Bronchial epithelial cell (primary cell): ENCODE measurements around the gene PTPRH. TPM values are rescaled to one million over a fixed set of nuclear protein-coding genes. Genes with fewer than 3 reads are reported as not detected.

Experiments
- DNase-seq: peaks from one replicate; pipeline ENCODE4 v3.0.0-alpha.2; 2010; ENCODE audit warnings: low read depth
- FAIRE-seq: peaks from 2 replicates; lab custom pipeline; 2011; peaks lifted over from hg19 to GRCh38; lab: Jason Lieb, UNC
- H3K27me3 ChIP-seq: 2 replicates; pipeline ENCODE4 v1.5.1; 2011; ENCODE audit warnings: low read length; ENCODE audit not compliant: control insufficient read depth, insufficient read depth
- H3K36me3 ChIP-seq: 2 replicates; pipeline ENCODE4 v1.5.1; 2011; ENCODE audit warnings: low read length; ENCODE audit not compliant: control insufficient read depth, insufficient read depth
- H3K4me3 ChIP-seq: 2 replicates; pipeline ENCODE4 v1.5.1; 2011; ENCODE audit warnings: mild to moderate bottlenecking, low read depth, low read length, control low read depth
- total RNA-seq: library from RNA; depleted of rRNA; stranded (reverse); fragments of >200 nt; gene quantifications from 2 replicates; pipeline ENCODE4 v1.2.1, GENCODE V29; 2014
- TF ChIP-seq, protein P1 (sequence below): IDR thresholded peaks from 2 replicates; pipeline ENCODE4 v1.5.1; 2011; ENCODE audit warnings: mild to moderate bottlenecking, moderate library complexity, low read length, control low read depth, inconsistent platforms; ENCODE audit not compliant: insufficient read depth, severe bottlenecking

Gene PTPRH
- total RNA-seq, 1 donor from 2014 or later, result 3.9 TPM

DNA sequence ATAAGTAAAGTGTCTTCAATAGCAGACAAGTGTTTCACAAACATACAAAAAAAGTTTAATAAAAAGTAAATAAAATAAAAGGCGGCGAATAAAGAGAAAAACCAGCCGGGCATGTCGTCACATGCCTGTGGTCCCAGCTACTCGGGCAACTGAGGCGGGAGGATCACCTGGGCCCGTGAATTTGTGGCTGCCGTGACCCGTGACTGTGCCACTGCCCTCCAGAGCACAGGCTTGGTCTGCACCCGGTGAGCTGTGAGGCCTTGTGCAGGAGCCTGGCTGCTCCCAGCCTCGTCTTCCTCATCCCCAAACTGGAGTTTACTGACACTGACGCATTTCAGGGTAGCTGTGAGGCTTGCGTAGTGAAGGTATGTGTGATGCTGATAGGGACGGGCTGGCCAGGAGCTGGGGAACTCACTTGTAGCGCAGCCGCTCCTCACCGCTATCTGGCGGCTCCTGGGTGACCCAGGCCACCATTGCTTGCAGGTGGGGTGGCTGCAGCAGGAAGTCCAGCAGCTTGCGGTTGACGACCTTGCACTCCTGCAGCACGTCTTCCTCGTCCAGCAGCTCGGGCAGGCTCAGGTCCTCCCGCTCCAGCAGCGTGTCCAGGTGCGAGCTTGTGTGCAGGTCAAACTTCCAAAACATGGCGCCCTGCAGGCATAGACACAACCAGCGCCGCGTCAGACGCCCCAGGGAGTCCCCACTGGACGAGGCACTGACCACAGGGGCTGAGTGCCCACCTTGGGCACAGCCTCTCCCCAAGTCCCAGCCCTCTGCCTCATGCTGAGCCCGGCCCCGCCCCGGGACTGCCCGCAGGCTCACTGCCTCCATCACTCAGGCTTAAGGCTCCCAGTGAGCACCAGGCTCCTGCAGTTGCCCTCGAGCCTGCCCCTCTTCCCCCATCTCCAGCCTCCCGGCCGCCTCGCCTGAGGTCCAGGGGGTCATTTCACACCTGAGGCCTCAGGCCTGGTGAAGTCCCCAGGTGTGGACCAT, 37.5 kb upstream of the PTPRH start:
- Histone ChIP-seq H3K36me3 (peaks cover 33% of the 10 kb centered on the region), H3K27me3 (no peaks in the 10 kb centered on the region), H3K4me3 (no peak overlapping the region)
- FAIRE-seq (no peak), DNase-seq (no peak)
- TF ChIP-seq, protein P1, sequence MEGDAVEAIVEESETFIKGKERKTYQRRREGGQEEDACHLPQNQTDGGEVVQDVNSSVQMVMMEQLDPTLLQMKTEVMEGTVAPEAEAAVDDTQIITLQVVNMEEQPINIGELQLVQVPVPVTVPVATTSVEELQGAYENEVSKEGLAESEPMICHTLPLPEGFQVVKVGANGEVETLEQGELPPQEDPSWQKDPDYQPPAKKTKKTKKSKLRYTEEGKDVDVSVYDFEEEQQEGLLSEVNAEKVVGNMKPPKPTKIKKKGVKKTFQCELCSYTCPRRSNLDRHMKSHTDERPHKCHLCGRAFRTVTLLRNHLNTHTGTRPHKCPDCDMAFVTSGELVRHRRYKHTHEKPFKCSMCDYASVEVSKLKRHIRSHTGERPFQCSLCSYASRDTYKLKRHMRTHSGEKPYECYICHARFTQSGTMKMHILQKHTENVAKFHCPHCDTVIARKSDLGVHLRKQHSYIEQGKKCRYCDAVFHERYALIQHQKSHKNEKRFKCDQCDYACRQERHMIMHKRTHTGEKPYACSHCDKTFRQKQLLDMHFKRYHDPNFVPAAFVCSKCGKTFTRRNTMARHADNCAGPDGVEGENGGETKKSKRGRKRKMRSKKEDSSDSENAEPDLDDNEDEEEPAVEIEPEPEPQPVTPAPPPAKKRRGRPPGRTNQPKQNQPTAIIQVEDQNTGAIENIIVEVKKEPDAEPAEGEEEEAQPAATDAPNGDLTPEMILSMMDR, result no peak

- TF ChIP-seq, protein P1, result no peak
- DNase-seq (no peak), FAIRE-seq (no peak)
- H3K27me3 ChIP-seq, result no peaks in the 10 kb centered on the region
- peaks cover 44% of the 10 kb centered on the region for H3K36me3 ChIP-seq
- no peak overlapping the region for H3K4me3 ChIP-seq
Observed at GRCh38 chr19:55245236-55245904, 36.1 kb upstream of the PTPRH start.

DNA sequence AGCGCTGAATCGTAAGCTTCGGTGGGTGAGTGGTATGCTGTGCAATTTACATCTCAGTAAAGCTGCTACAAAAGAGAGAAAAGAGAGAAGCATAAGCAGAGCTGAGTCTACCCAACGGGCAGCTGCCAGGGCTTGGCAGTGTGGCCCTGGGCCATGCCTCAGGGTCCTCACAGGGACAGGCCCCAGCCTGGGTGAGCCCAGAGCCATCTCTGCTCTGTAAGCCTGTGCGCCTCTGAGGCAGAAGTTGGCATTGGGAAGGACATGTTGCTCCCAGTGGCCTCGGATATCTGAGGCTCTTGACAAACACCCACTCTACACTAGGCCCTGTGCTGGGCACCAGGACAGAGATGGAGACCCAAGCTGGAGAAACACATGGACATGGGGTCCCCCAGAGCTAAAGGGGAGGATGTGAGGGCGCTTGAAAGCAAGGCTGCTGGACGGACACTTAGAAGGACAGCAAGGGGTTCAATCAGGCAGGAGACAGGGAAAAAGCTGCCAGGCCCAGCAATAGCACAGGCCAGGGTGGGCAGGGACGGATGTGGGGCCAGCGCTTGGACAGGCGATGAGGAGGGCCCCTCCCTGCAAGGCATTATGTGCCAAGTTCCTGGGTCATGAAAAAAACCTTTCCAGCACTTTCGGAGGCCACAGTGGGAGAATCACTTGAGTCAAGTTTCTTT, 34.8 kb upstream of the PTPRH start:
- peaks cover 53% of the 10 kb centered on the region for H3K36me3 ChIP-seq
- no peak for FAIRE-seq
- TF ChIP-seq, protein P1, result no peak
- no peak overlapping the region for H3K4me3 ChIP-seq
- no peaks in the 10 kb centered on the region for H3K27me3 ChIP-seq
- DNase-seq, result no peak

DNA sequence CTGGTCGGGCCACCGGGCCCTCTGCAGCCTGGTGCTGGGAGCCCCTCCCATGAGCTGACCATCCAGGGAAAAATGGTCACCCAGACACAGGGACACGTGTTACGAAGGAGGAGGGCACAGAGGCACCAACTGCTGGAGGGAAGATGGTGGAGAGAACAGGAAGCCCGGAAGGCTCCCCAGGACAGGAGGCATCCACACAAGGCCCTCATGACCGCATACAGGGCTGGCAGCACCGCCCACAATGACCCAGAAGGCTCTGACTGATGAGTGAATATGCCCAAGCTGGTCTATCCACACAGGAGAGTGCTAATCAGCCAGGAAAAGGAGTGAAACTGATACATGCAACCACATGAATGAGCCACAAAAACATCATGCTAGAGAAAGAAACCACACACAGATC, 33.2 kb upstream of the PTPRH start:
- TF ChIP-seq, protein P1, result no peak
- Histone ChIP-seq H3K36me3 (peaks cover 59% of the 10 kb centered on the region), H3K4me3 (no peak overlapping the region), H3K27me3 (no peaks in the 10 kb centered on the region)
- FAIRE-seq, result no peak
- no peak for DNase-seq

DNA sequence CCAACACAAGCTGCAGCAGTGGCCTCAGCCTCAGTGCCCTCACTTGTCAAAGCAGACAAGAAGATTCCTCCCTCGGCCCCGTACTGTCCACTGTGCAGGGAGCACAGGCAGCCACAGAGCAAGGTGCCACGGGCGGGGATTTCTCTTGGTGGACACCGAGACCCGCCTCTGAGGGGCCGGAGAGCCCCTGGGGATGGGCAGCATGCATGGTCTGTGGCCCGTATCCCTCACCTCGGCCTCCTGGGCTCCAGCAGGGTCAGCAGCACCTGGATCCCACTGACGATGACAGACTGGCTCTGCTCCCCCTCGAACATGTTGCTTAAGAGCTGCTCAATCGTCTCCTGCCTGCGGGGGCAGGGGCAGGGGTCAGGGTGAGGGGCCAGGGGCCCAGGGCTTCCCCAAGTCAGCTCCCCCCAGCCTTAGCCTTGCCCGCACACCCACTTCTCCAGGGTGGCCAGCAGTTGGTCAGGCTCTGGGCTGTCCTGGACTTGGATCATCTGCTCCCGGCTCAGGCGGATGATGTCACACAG, 32.7 kb upstream of the PTPRH start:
- H3K36me3 ChIP-seq, result peaks cover 61% of the 10 kb centered on the region
- DNase-seq, result no peak
- TF ChIP-seq, protein P1, result no peak
- H3K27me3 ChIP-seq, result no peaks in the 10 kb centered on the region
- H3K4me3 ChIP-seq, result no peak overlapping the region
- no peak for FAIRE-seq
